ENCODE results near the gene TBX3. TPM values are rescaled to one million over a fixed set of nuclear protein-coding genes. Genes with fewer than 3 reads are reported as not detected.

The TBX3 gene
- total RNA-seq, 1 donor from 2014 or later: 2.4 TPM

GRCh38 chr12:114625294-114625851 is 58.6 kb downstream of the TBX3 start:
- peak; percentile 74 for DNase-seq

DNA sequence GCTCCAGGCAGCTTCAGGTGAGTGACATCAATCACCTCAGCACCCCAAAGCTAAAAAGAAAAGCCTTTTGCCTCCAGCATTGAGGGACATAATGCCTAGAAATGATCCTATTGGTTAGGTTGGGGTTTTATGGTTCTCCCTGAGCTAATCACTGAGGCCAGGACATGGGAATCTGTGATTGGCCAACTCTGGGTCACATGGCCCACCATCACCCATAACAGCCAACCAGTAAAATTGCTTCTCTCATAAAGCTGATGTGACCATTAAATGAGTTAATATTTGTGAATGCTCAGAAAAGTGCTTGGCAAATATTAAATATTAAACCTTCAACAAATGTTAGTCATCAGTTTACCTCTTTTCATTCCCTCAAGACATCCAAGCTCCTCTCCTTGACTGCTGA is 60.2 kb downstream of the TBX3 start:
- DNase-seq: no peak

Measured in dermis blood vessel endothelial cell (primary cell).